ENCODE results near the gene CLUH.
"Not testable (repeated sequence)": the region's sequence is repeated elsewhere in the genome, so short reads cannot be mapped to it uniquely, and the experiment has no call there.

The CLUH gene

GRCh38 chr17:2684549-2684948 is 27.0 kb downstream of the CLUH start:
- Histone ChIP-seq H3K27ac (no peak overlapping the region), H3K4me1 (ENCODE audit: control insufficient read depth in 1 of 2, insufficient read depth in 1 of 2, low read depth in 1 of 2, low read length in 1 of 2) (no peaks in the 10 kb centered on the region), H3K36me3 (peaks cover 60% of the 10 kb centered on the region), H3K27me3 (no peaks in the 10 kb centered on the region), H3K4me3 (ENCODE audit: low read depth in 1 of 2, low read length in 1 of 2) (no peak overlapping the region), H3K9me3 (no peaks in the 10 kb centered on the region)
- no peak for TF ChIP-seq CTCF (IDR thresholded peaks at IDR 0.05)

GRCh38 chr17:2683912-2684311 is 27.7 kb downstream of the CLUH start:
- Histone ChIP-seq H3K4me3 (ENCODE audit: low read depth in 1 of 2, low read length in 1 of 2) (no peak overlapping the region), H3K27ac (peak overlapping the region; percentile 10), H3K4me1 (ENCODE audit: control insufficient read depth in 1 of 2, insufficient read depth in 1 of 2, low read depth in 1 of 2, low read length in 1 of 2) (no peaks in the 10 kb centered on the region), H3K36me3 (peaks cover 64% of the 10 kb centered on the region), H3K9me3 (no peaks in the 10 kb centered on the region), H3K27me3 (no peaks in the 10 kb centered on the region)
- TF ChIP-seq CTCF (IDR thresholded peaks at IDR 0.05), result no peak

- H3K4me1 ChIP-seq (ENCODE audit: control insufficient read depth in 1 of 2, insufficient read depth in 1 of 2, low read depth in 1 of 2, low read length in 1 of 2), result no peaks in the 10 kb centered on the region
- H3K27ac ChIP-seq, result no peak overlapping the region
- no peak for TF ChIP-seq CTCF (IDR thresholded peaks at IDR 0.05)
- H3K9me3 ChIP-seq, result no peaks in the 10 kb centered on the region
- H3K27me3 ChIP-seq, result no peaks in the 10 kb centered on the region
- no peak overlapping the region for H3K4me3 ChIP-seq (ENCODE audit: low read depth in 1 of 2, low read length in 1 of 2)
- peaks cover 80% of the 10 kb centered on the region for H3K36me3 ChIP-seq
Measured at GRCh38 chr17:2682176-2682938, 29.2 kb downstream of the CLUH start.

GRCh38 chr17:2681650-2682049 is 29.9 kb downstream of the CLUH start:
- no peak overlapping the region for H3K4me3 ChIP-seq (ENCODE audit: low read depth in 1 of 2, low read length in 1 of 2)
- no peak overlapping the region for H3K27ac ChIP-seq
- no peaks in the 10 kb centered on the region for H3K9me3 ChIP-seq
- no peaks in the 10 kb centered on the region for H3K27me3 ChIP-seq
- peaks cover 87% of the 10 kb centered on the region for H3K36me3 ChIP-seq
- no peak for TF ChIP-seq CTCF (IDR thresholded peaks at IDR 0.05)
- no peaks in the 10 kb centered on the region for H3K4me1 ChIP-seq (ENCODE audit: control insufficient read depth in 1 of 2, insufficient read depth in 1 of 2, low read depth in 1 of 2, low read length in 1 of 2)

- no peak for TF ChIP-seq CTCF (IDR thresholded peaks at IDR 0.05)
- peaks cover 94% of the 10 kb centered on the region for H3K36me3 ChIP-seq
Measured at GRCh38 chr17:2680961-2681360, 30.6 kb downstream of the CLUH start.

GRCh38 chr17:2679247-2679646 is 32.3 kb downstream of the CLUH start:
- H3K4me1 ChIP-seq (ENCODE audit: control insufficient read depth in 1 of 2, insufficient read depth in 1 of 2, low read depth in 1 of 2, low read length in 1 of 2); H3K27ac ChIP-seq; H3K9me3 ChIP-seq; H3K27me3 ChIP-seq; H3K4me3 ChIP-seq (ENCODE audit: low read depth in 1 of 2, low read length in 1 of 2): not testable (repeated sequence)
- H3K36me3 ChIP-seq, result peaks cover 97% of the 10 kb centered on the region

More at GRCh38 chr17:2680961-2681360, 30.6 kb downstream of the CLUH start:
- Histone ChIP-seq H3K4me3 (ENCODE audit: low read depth in 1 of 2, low read length in 1 of 2) (no peak overlapping the region), H3K4me1 (ENCODE audit: control insufficient read depth in 1 of 2, insufficient read depth in 1 of 2, low read depth in 1 of 2, low read length in 1 of 2) (no peaks in the 10 kb centered on the region), H3K27me3 (no peaks in the 10 kb centered on the region), H3K9me3 (no peaks in the 10 kb centered on the region), H3K27ac (no peak overlapping the region)
